ENCODE results near the gene MRPL17.
"Not testable (repeated sequence)": the region's sequence is repeated elsewhere in the genome, so short reads cannot be mapped to it uniquely, and the experiment has no call there.

MRPL17 gene

GRCh38 chr11:6682936-6683861, at the start of gene MRPL17:
MRPL17 (minus strand) TSS chr11:6683340; CDS start chr11:6683296, 44 bp downstream.
- H3K4me3 ChIP-seq = peak within 1 kb of the TSS; percentile 59 to 77 (median 69)
- H3K27ac ChIP-seq = peak within 1 kb of the TSS in 20 of 21 experiments; percentile 67 to 95 (median 88)

GRCh38 chr11:6727971-6728760, 45.0 kb upstream of the MRPL17 start:
- no peak overlapping the region for H3K27ac ChIP-seq

DNA sequence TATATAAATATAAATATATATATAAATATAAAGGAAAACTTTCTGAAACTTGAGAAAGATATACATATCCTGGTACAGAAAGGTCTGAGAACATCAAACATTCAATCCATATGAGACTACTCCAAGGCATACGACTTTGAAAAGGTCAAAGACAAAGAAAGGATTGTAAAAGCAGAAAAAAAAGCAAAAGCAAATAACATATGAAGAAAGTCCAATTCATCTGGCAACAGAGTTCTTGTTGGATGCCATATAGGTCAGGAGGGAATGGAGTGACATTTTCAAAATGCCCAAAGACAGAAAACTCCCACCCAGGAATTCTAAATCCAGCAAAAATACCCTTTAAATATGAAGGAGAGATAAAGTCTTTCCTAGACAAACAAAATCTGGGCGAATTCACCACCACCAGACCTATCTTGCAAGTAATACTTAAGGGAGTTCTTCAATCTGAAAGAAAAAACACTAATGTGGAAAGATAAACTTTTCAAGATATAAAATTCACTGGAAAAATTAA, 42.3 kb upstream of the MRPL17 start:
- Histone ChIP-seq H3K4me3 (no peak overlapping the region), H3K27ac (no peak overlapping the region)

More at GRCh38 chr11:6727971-6728760, 45.0 kb upstream of the MRPL17 start:
- H3K4me3 ChIP-seq = no peak overlapping the region

DNA sequence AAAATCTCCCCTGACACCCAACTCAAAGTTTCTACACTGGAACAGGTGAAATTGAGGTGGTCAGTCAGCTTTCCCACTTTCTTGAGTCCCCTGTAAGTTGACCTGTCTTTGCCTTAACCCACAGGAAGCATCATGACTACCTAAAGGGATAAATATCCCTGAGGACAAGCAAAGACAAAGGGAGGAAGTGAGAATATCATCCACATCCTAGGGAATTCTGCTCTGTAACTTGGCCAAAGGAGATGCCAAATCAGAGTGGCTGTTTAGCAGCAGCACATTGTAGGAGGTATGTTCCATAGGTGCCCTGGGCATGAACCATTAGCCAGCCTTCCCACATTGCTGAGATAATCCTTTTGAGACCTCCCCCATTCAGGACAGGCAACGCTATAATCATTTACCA, 40.9 kb upstream of the MRPL17 start:
- no peak overlapping the region for H3K4me3 ChIP-seq
- H3K27ac ChIP-seq = no peak overlapping the region

DNA sequence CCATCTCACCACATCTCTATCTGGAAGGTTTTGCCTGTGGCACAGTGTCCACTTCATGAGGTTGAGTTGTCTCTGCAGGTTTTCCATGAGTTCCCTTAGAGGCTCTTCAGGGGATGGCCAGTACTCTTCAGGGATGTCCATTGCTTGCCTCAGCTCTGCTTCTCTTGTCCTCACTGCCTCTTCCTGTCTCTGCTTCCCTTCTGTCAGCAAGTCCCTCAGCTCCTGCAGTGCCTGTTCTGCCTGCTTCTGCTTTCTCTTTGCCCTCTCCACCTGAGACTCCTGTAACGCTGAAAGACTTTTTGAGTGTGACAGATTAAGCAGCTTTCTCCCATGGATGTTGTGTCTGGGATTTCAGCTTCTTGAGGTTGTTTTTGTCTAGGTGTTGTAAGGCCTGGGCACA, 38.2 kb upstream of the MRPL17 start:
- Histone ChIP-seq H3K4me3 (no peak overlapping the region), H3K27ac (no peak overlapping the region)

DNA sequence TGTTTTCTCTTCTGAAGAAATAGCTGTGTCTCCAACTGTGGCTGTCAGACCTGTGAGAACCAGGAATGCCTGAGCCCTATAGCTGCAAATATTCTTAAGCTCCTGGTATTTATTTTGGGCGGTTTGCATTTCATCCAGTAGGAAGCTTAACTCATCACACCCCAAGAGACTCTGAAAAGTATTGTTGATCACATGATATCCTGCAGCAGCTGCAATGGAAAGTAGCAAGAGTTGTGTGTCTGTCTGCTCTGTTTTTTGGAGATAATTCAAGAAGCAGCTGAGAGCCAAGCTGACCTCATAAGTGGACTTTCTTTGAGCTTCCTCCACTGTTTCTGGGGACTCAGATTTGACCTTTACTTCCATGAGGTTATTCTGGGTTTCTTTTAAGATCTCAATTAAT, 36.4 kb upstream of the MRPL17 start:
- Histone ChIP-seq H3K4me3 (no peak overlapping the region), H3K27ac (no peak overlapping the region)

DNA sequence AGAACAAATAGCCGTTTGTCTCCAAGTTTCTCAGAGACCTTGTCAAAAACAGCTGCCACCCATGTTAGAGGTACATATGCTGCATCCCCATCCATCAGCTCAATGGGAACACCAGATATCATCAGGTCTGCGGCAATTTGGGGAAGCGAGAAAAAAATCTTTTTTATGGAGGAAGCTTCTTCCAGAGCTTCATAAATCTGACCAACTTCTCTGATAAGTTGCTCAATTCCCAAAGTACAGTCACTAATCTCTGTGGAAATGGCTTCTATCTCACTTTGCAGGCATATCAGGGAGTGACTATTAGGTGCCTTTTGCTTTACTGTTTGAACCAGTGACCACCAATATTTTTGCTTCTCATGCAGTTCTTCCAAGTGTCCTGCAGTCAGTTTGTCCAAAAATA, 34.3 kb upstream of the MRPL17 start:
- no peak overlapping the region for H3K4me3 ChIP-seq
- no peak overlapping the region for H3K27ac ChIP-seq

GRCh38 chr11:6711552-6711951, 28.4 kb upstream of the MRPL17 start:
- not testable (repeated sequence) for H3K4me3 ChIP-seq, H3K27ac ChIP-seq

- no peak overlapping the region for H3K4me3 ChIP-seq
These were observed 25.7 kb upstream of the MRPL17 start for GRCh38 chr11:6708876-6709275.

GRCh38 chr11:6705905-6706535, 22.9 kb upstream of the MRPL17 start:
- Histone ChIP-seq H3K27ac (no peak overlapping the region), H3K4me3 (no peak overlapping the region)

More at GRCh38 chr11:6708876-6709275, 25.7 kb upstream of the MRPL17 start:
- H3K27ac ChIP-seq = no peak overlapping the region

DNA sequence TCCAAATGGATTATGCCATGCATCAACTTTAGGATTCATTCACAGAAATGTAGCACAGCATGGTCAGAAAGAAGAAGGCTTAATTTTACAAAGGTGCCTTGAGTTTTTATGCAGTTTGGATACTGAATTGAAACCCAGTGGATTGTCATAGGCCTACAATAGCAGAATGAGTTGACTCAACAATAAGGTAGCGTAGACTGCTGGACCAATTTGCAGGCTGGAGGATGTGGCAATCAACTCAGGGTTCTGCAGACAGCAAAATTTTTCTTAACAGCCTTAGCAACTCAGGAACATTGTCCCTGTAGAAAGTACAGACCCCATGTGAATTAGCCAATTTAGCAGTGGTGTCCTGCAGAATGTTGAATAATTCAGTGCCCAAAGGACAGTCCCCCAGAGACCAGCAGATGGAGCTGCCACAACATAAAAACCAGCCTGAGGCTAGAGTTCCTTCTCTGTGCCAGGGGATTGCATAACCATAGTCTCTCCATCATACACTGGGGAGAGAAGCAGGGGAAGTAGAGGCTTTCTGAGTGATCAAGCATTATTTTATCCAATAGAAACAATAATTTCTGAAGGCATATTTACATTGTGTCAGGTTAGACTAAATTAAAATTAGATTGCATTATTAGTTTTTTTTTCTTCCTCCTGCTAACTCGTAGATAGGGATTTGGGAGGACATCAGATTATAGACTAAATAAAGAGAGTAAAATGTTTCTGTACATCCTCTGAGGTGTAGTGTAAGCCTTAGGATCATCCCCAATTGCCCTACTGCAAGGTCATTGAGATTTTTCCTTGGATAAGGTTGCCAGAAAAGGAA, 20.3 kb upstream of the MRPL17 start:
- no peak overlapping the region for H3K27ac ChIP-seq

DNA sequence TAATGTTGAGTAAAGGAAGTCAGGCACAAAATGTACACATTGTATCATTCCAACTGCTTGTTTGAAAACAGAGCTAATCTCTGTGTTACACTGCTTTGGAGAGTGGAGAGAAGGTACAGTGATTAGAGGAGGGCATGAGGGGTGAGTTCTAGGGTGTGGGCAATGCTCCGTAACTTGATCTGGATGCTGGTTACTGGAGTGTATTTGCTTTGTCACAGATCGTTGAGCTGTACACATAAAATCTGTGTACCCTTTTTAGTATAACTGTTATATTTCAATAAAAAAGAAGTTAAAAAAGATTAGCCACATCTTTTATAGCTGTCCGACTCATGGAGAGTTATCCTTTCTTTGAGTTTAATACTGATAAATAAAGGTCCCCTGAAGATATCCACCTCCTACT, 18.8 kb upstream of the MRPL17 start:
- not testable (repeated sequence) for H3K4me3 ChIP-seq, H3K27ac ChIP-seq

More for the DNA sequence above, 20.3 kb upstream of the MRPL17 start:
- no peak overlapping the region for H3K4me3 ChIP-seq

GRCh38 chr11:6695377-6695776, 12.2 kb upstream of the MRPL17 start:
- Histone ChIP-seq H3K27ac (peak overlapping the region in 16 of 21 experiments; percentile 21 to 76 (median 58)), H3K4me3 (no peak overlapping the region)

- H3K4me3 ChIP-seq = no peak overlapping the region
- peak overlapping the region in 11 of 21 experiments; percentile 18 to 66 (median 47) for H3K27ac ChIP-seq
These were observed 11.0 kb upstream of the MRPL17 start for GRCh38 chr11:6694229-6694535.

- H3K4me3 ChIP-seq = no peak overlapping the region
- H3K27ac ChIP-seq = peak overlapping the region in 13 of 21 experiments; percentile 6 to 62 (median 38)
These were observed 10.4 kb upstream of the MRPL17 start for GRCh38 chr11:6693342-6694228.

- peak overlapping the region in 2 of 21 experiments; percentile 35 to 37 for H3K27ac ChIP-seq
- H3K4me3 ChIP-seq = no peak overlapping the region
These were observed 9.0 kb upstream of the MRPL17 start for GRCh38 chr11:6692128-6692527.

- peak overlapping the region in 5 of 21 experiments; percentile 16 to 69 (median 36) for H3K27ac ChIP-seq
- H3K4me3 ChIP-seq = not testable (repeated sequence)
These were observed 7.4 kb upstream of the MRPL17 start for GRCh38 chr11:6690431-6691132.

- Histone ChIP-seq H3K27ac (no peak overlapping the region), H3K4me3 (no peak overlapping the region)
These were observed 4.7 kb upstream of the MRPL17 start for GRCh38 chr11:6687876-6688275.

Measured in skin epidermis (tissue), 12 donors.